Prostate gland (tissue), 2 donors: Measurements from ENCODE around the gene KLHL26. TPM values are rescaled to one million over a fixed set of nuclear protein-coding genes. Genes with fewer than 3 reads are reported as not detected.

Experiments used
- DNase-seq: peaks from one replicate; pipeline ENCODE4 v3.0.0-alpha.2; 2019; ENCODE audit warnings: low spot score
- H3K27ac ChIP-seq, 2 donors: fragments of 200-600 bp; sonication (generic); 2 replicates each; pipeline ENCODE4 v1.5.1; 2017 to 2019
- H3K27me3 ChIP-seq: fragments of 200-600 bp; sonication (generic); replicated peaks from 2 replicates; pipeline ENCODE4 v1.5.1; 2019; ENCODE audit not compliant: insufficient read depth
- H3K36me3 ChIP-seq, 2 donors: fragments of 200-600 bp; sonication (generic); 1 replicate in 1 of 2; 2 replicates in 1 of 2; pipeline versions ENCODE4 v1.5.1 to v1.8.1; 2017 to 2019
- H3K4me1 ChIP-seq: fragments of 200-600 bp; sonication (generic); replicated peaks from 2 replicates; pipeline ENCODE4 v1.5.1; 2019
- H3K4me3 ChIP-seq, 2 donors: fragments of 200-600 bp; sonication (generic); 2 replicates each; pipeline ENCODE4 v1.5.1; 2017 to 2019
- H3K9me3 ChIP-seq: fragments of 200-600 bp; sonication (generic); 2 replicates; pipeline ENCODE4 v1.5.1; 2017
- CTCF ChIP-seq, 4 experiments: fragments of 200-600 bp in 2 of 4; fragments of 450-650 bp in 2 of 4; sonication (generic) in 2 of 4; IDR thresholded peaks; 1 replicate in 3 of 4; 2 replicates in 1 of 4; pipeline ENCODE4 v1.5.1; 2016 to 2019; ENCODE audit warnings: antibody characterized with exemption in 4 of 4, mild to moderate bottlenecking in 2 of 4, moderate library complexity in 2 of 4
- POLR2A ChIP-seq: fragments of 450-650 bp; IDR thresholded peaks from one replicate; pipeline ENCODE4 v1.6.1; 2016; ENCODE audit warnings: antibody characterized with exemption, mild to moderate bottlenecking
- POLR2AphosphoS5 ChIP-seq: sonication (generic); formaldehyde crosslinking; IDR thresholded peaks from one replicate; pipeline ENCODE4 v1.6.1; 2017; ENCODE audit warnings: antibody characterized with exemption
- WGBS: methylation state at CpG from one replicate; pipeline ENCODE4 v1.1.5; 2018; 5-methylcytosine and 5-hydroxymethylcytosine counted together
- intact Hi-C: fragments of 100-400 bp; cut with DNase I; formaldehyde crosslinking; loops from one replicate; pipeline ENCODE4 v1.14.2; 2022
- total RNA-seq, 2 donors: library from RNA; depleted of rRNA; stranded (reverse); fragments of >200 nt; gene quantifications; one replicate each; pipeline ENCODE4 v1.1.0, GENCODE V29; 2016

KLHL26 gene
- total RNA-seq, 2 donors from 2014 or later: 9.1 to 18.4 TPM

DNA sequence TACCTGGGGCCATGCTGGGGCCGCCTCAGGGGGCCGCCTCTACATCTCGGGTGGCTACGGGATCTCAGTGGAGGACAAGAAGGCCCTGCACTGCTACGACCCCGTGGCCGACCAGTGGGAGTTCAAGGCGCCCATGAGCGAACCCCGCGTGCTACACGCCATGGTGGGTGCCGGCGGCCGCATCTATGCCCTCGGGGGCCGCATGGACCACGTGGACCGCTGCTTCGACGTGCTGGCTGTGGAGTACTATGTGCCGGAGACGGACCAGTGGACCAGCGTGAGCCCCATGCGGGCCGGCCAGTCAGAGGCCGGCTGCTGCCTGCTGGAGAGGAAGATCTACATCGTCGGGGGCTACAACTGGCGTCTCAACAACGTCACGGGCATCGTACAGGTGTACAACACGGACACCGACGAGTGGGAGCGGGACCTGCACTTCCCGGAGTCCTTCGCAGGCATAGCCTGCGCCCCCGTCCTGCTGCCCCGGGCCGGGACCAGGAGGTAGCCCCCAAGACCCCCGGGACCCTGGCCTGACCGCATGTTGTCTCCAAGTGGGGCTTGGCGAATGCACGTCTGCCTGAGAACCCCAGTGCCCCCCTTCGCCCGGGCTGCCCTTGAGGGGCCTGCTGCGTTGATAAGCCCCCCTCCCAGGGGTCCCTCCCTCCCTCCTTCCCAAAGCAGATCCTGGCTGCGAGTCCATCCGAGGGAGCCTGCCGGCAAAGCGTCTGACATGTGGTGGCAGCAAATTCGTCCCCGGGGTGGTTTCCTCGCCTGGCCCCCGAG is 32.1 kb downstream of the KLHL26 start:
- TF ChIP-seq CTCF (IDR thresholded peaks at IDR 0.05): no peak
- TF ChIP-seq POLR2AphosphoS5: no peak
- no peak for TF ChIP-seq POLR2A
- H3K9me3 ChIP-seq: no peaks in the 10 kb centered on the region
- H3K4me3 ChIP-seq: no peak overlapping the region
- 95% methylated on average over 54 of the region's 58 CpGs for WGBS
- peaks cover 0 to 9% of the 10 kb centered on the region in 2 donors for H3K36me3 ChIP-seq
- DNase-seq: no peak
- no peak overlapping the region for H3K27ac ChIP-seq
- no peaks in the 10 kb centered on the region for H3K27me3 ChIP-seq
- intact Hi-C loops: no loop called here
- no peaks in the 10 kb centered on the region for H3K4me1 ChIP-seq

DNA sequence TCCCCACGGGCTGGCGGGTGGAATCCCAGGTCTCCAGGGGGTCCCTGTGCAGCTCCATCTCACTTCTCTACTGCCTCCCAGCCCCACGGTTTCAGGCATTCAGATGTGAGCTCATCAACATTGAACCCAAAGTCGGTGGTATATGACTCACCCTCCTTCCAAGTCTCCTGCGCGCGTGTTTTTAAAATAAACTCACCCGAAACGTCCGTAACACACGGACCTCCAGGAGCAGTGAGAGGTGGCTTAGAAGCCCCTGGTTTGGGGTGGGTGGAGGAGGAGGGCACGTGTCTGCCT is 32.6 kb downstream of the KLHL26 start:
- Histone ChIP-seq H3K27ac (no peak overlapping the region), H3K27me3 (no peaks in the 10 kb centered on the region), H3K4me3 (no peak overlapping the region), H3K36me3 (peaks cover 0 to 9% of the 10 kb centered on the region in 2 donors), H3K4me1 (no peaks in the 10 kb centered on the region), H3K9me3 (no peaks in the 10 kb centered on the region)
- 89% methylated on average over 12 of the region's 12 CpGs for WGBS
- no peak for DNase-seq
- TF ChIP-seq CTCF (IDR thresholded peaks at IDR 0.05) (no peak), POLR2AphosphoS5 (no peak)
- intact Hi-C loops: no loop called here

GRCh38 chr19:18669883-18670282 is 33.1 kb downstream of the KLHL26 start:
- no peaks in the 10 kb centered on the region for H3K4me1 ChIP-seq
- DNase-seq: no peak
- 77% methylated on average over 11 of the region's 11 CpGs for WGBS
- TF ChIP-seq CTCF (IDR thresholded peaks at IDR 0.05) (no peak), POLR2AphosphoS5 (no peak), POLR2A (no peak)
- no peaks in the 10 kb centered on the region for H3K27me3 ChIP-seq
- no peaks in the 10 kb centered on the region for H3K9me3 ChIP-seq
- H3K36me3 ChIP-seq: peaks cover 0 to 9% of the 10 kb centered on the region in 2 donors
- intact Hi-C loops: loop anchor here (5.0 to 10.0 kb wide), 2 partner anchors 73 to 225 kb away; no protein-coding TSS in a partner anchor
- no peak overlapping the region for H3K27ac ChIP-seq
- no peak overlapping the region for H3K4me3 ChIP-seq

DNA sequence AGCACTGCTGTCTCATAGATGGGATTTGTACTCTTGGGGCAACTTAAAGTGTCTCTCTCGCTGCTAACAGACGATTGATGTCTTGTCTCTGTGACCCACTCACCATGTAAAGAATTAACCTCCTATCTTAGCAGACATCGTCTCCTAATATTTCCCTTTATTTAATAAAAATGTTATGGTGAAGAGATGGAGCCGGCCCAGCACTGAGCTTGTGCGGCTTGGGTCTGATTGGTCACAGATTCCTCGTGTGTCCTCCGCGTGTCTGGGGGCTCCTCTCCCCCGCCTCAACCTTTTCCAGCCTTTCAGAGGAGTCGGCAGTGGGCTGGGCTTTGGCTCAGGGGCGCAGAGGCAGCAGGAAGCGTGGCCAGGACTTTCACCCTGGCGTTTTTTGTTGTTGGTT is 33.5 kb downstream of the KLHL26 start:
- no peak overlapping the region for H3K27ac ChIP-seq
- intact Hi-C loops: loop anchor here (5.0 to 10.0 kb wide), 2 partner anchors 73 to 226 kb away; no protein-coding TSS in a partner anchor
- H3K9me3 ChIP-seq: no peaks in the 10 kb centered on the region
- H3K36me3 ChIP-seq: peaks cover 0 to 9% of the 10 kb centered on the region in 2 donors
- no peak for DNase-seq
- no peak overlapping the region for H3K4me3 ChIP-seq
- no peaks in the 10 kb centered on the region for H3K4me1 ChIP-seq
- H3K27me3 ChIP-seq: no peaks in the 10 kb centered on the region
- 60% methylated on average over 13 of the region's 13 CpGs for WGBS
- TF ChIP-seq POLR2A: no peak
- TF ChIP-seq POLR2AphosphoS5: no peak
- TF ChIP-seq CTCF (IDR thresholded peaks at IDR 0.05): no peak
